ENCODE data around the gene GPR68.

- TF ChIP-seq CTCF (IDR thresholded peaks at IDR 0.05; ENCODE audit: low read depth, low read length) (peak; percentile 29), EZH2phosphoT487 (IDR thresholded peaks at IDR 0.05; ENCODE audit: low read depth) (no peak)
Observed at GRCh38 chr14:91252871-91253794, 8.6 kb upstream of the GPR68 start.

All from OCI-LY3 (cell line).